PC-9 (cell line): ENCODE measurements around the gene SPON1. TPM values are rescaled to one million over a fixed set of nuclear protein-coding genes. Genes with fewer than 3 reads are reported as not detected.

Source experiments
- BruUV-seq: library from RNA; stranded (reverse); fragments of 400-500 nt; replicated peaks from 2 replicates; lab custom pipeline; 2021; lab: Mats Ljungman, UMichigan
- CTCF ChIA-PET: fragments of 300-600 bp; sonication (Branson Sonifier 250); formaldehyde crosslinking; loops from one replicate; lab custom pipeline; 2022; ENCODE audit warnings: antibody characterized with exemption; lab: Charles Lee
- POLR2A ChIA-PET: fragments of 300-600 bp; sonication (Branson Sonifier 250); formaldehyde crosslinking; loops from one replicate; lab custom pipeline; 2022; ENCODE audit warnings: antibody characterized with exemption; ENCODE audit not compliant: unreplicated experiment; lab: Charles Lee
- DNase-seq, 2 experiments: peaks; one replicate each; pipeline versions ENCODE4 v3.0.0 to v3.0.0-alpha.2; 2015 to 2022; ENCODE audit warnings: mixed read lengths in 1 of 2
- H2AFZ ChIP-seq: fragments of 200-600 bp; sonication (generic); 2 replicates; pipeline ENCODE4 v1.8.1; 2017; ENCODE audit warnings: antibody characterized with exemption
- H3F3A ChIP-seq: fragments of 200-600 bp; sonication (generic); 2 replicates; pipeline ENCODE4 v1.8.1; 2017; ENCODE audit warnings: antibody characterized with exemption, mild to moderate bottlenecking, low read depth; ENCODE audit not compliant: insufficient read depth
- H3K27ac ChIP-seq: fragments of 200-600 bp; sonication (generic); 2 replicates; pipeline ENCODE4 v1.6.1; 2016; ENCODE audit warnings: mixed run types
- H3K27me3 ChIP-seq: fragments of 200-600 bp; sonication (generic); 2 replicates; pipeline ENCODE4 v1.6.1; 2016; ENCODE audit warnings: low read depth, mixed run types; ENCODE audit not compliant: insufficient read depth
- H3K36me3 ChIP-seq: fragments of 200-600 bp; sonication (generic); 2 replicates; pipeline ENCODE4 v1.6.1; 2016; ENCODE audit warnings: low read depth, mixed run types
- H3K4me1 ChIP-seq: fragments of 200-600 bp; sonication (generic); replicated peaks from 2 replicates; pipeline ENCODE4 v1.6.1; 2016; ENCODE audit warnings: mixed run types; ENCODE audit not compliant: insufficient read depth
- H3K4me2 ChIP-seq: fragments of 200-600 bp; sonication (generic); 2 replicates; pipeline ENCODE4 v1.6.1; 2017; ENCODE audit warnings: mixed run types
- H3K4me3 ChIP-seq: fragments of 200-600 bp; sonication (generic); 2 replicates; pipeline ENCODE4 v1.6.1; 2016; ENCODE audit warnings: mixed run types
- H3K79me2 ChIP-seq: fragments of 200-600 bp; sonication (generic); 2 replicates; pipeline ENCODE4 v1.6.1; 2017; ENCODE audit warnings: low read depth, mixed run types
- H3K9me2 ChIP-seq: fragments of 200-600 bp; sonication (generic); 2 replicates; pipeline ENCODE4 v1.8.1; 2017; ENCODE audit warnings: mild to moderate bottlenecking; ENCODE audit not compliant: insufficient read depth
- H3K9me3 ChIP-seq: fragments of 200-600 bp; sonication (generic); 2 replicates; pipeline ENCODE4 v1.8.1; 2016; ENCODE audit warnings: low read depth; ENCODE audit not compliant: insufficient read depth
- H4K20me1 ChIP-seq: fragments of 200-600 bp; sonication (generic); 2 replicates; pipeline ENCODE4 v1.8.1; 2017; ENCODE audit not compliant: insufficient read depth
- EZH2 ChIP-seq: fragments of 200-600 bp; sonication (generic); IDR thresholded peaks from 2 replicates; pipeline ENCODE4 v1.8.0; 2017; ENCODE audit warnings: antibody characterized with exemption, low read depth
- intact Hi-C: fragments of 100-400 bp; cut with micrococcal nuclease; formaldehyde crosslinking; loops from one replicate; pipeline ENCODE4 v1.10.0; 2022; ENCODE audit not compliant: unreplicated experiment
- total RNA-seq: library from RNA; stranded (reverse); gene quantifications from 2 replicates; pipeline ENCODE4 v1.2.3, GENCODE V29; 2021
- TF ChIP-seq, protein P1 (sequence below): fragments of 200-600 bp; sonication (generic); conservative IDR thresholded peaks from 2 replicates; pipeline ENCODE4 v1.6.1; 2017; ENCODE audit warnings: mixed run types, antibody characterized with exemption, mild to moderate bottlenecking, moderate library complexity

Gene SPON1
- total RNA-seq, 1 experiment from 2014 or later: 0.70 TPM

DNA sequence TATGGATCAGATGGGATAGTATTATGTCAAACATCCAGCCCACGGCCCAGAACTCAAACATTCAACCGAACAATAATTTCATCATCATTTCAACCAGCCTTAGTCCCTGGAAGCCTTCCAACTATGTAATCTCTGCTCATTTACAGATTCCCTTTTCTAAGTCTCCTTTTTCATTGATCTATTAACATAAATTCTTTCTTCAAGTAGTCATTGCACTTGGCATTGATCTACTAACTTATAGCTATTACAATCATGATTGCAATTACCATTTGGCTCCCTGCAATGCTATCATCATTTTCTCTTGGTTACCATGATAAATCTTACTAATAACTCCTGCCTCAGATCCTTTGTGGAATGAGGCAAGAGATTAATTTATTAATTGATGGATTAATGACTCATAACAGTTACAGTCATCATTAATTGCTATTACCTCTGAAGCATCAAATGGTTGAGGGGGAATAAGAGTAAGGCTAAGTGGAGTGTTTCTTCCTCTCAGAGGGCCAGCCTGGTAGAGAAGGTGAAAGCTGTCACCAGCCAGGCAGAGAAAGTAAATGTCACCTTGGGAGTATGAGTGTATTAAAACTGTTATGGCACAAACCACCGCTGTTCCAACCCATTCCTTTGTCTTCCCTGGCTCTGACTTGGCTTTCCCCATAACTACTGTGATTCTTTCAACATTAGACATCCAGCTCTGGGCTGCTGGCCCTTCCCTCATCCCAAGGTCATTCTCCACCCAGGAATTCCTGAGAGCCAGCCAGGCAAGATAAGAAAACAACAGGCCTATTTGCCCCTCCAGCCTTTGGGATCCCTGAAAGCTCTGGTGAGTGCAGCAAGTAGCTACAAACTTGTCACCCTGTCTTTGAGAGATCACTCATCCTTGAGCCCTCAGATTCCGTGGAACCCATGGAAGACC lies 221.8 kb downstream of the SPON1 start:
- H3K36me3 ChIP-seq: no peaks in the 10 kb centered on the region
- H3F3A ChIP-seq: no peaks in the 10 kb centered on the region
- no peaks in the 10 kb centered on the region for H3K4me1 ChIP-seq
- TF ChIP-seq EZH2: no peak
- TF ChIP-seq, protein P1, sequence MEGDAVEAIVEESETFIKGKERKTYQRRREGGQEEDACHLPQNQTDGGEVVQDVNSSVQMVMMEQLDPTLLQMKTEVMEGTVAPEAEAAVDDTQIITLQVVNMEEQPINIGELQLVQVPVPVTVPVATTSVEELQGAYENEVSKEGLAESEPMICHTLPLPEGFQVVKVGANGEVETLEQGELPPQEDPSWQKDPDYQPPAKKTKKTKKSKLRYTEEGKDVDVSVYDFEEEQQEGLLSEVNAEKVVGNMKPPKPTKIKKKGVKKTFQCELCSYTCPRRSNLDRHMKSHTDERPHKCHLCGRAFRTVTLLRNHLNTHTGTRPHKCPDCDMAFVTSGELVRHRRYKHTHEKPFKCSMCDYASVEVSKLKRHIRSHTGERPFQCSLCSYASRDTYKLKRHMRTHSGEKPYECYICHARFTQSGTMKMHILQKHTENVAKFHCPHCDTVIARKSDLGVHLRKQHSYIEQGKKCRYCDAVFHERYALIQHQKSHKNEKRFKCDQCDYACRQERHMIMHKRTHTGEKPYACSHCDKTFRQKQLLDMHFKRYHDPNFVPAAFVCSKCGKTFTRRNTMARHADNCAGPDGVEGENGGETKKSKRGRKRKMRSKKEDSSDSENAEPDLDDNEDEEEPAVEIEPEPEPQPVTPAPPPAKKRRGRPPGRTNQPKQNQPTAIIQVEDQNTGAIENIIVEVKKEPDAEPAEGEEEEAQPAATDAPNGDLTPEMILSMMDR: no peak
- BruUV-seq: no TSS peak
- no peaks in the 10 kb centered on the region for H3K9me3 ChIP-seq
- ChIA-PET POLR2A (no interaction called here), CTCF (no interaction called here)
- H3K27ac ChIP-seq: no peak overlapping the region
- no peak for DNase-seq
- H3K4me3 ChIP-seq: no peak overlapping the region
- H4K20me1 ChIP-seq: no peaks in the 10 kb centered on the region
- no peaks in the 10 kb centered on the region for H3K27me3 ChIP-seq
- H2AFZ ChIP-seq: no peak overlapping the region
- no peak overlapping the region for H3K4me2 ChIP-seq
- H3K79me2 ChIP-seq: no peaks in the 10 kb centered on the region
- intact Hi-C loops: no loop called here
- no peaks in the 10 kb centered on the region for H3K9me2 ChIP-seq

DNA sequence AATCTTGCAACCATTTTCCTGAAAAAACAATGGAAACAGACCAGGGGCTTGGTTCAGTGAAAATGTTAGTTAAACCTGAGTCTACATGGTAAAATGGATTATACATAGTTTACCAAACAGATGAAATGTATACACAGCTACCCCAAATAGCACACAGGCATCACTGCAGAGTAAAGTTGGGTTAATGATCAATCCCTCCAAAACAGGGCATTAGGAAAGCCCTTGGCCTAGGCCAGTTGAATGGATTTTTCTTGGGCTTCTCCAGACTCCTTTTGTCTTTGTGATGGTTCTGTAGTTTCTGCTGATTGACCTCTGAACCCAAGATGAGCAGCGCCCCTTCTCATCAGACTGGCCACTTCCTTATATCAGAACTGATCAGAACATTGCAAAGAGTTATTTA lies 222.9 kb downstream of the SPON1 start:
- no peaks in the 10 kb centered on the region for H3K36me3 ChIP-seq
- no peaks in the 10 kb centered on the region for H3K79me2 ChIP-seq
- CTCF ChIA-PET: no interaction called here
- no peaks in the 10 kb centered on the region for H4K20me1 ChIP-seq
- intact Hi-C loops: no loop called here
- H3F3A ChIP-seq: no peaks in the 10 kb centered on the region
- H3K27me3 ChIP-seq: no peaks in the 10 kb centered on the region
- POLR2A ChIA-PET: no interaction called here
- H3K27ac ChIP-seq: no peak overlapping the region
- H3K4me2 ChIP-seq: no peak overlapping the region
- H3K9me2 ChIP-seq: no peaks in the 10 kb centered on the region
- TF ChIP-seq EZH2: no peak
- TF ChIP-seq, protein P1: no peak
- BruUV-seq: no TSS peak
- no peak for DNase-seq
- H3K9me3 ChIP-seq: no peaks in the 10 kb centered on the region
- no peak overlapping the region for H2AFZ ChIP-seq
- H3K4me1 ChIP-seq: no peaks in the 10 kb centered on the region
- H3K4me3 ChIP-seq: no peak overlapping the region

DNA sequence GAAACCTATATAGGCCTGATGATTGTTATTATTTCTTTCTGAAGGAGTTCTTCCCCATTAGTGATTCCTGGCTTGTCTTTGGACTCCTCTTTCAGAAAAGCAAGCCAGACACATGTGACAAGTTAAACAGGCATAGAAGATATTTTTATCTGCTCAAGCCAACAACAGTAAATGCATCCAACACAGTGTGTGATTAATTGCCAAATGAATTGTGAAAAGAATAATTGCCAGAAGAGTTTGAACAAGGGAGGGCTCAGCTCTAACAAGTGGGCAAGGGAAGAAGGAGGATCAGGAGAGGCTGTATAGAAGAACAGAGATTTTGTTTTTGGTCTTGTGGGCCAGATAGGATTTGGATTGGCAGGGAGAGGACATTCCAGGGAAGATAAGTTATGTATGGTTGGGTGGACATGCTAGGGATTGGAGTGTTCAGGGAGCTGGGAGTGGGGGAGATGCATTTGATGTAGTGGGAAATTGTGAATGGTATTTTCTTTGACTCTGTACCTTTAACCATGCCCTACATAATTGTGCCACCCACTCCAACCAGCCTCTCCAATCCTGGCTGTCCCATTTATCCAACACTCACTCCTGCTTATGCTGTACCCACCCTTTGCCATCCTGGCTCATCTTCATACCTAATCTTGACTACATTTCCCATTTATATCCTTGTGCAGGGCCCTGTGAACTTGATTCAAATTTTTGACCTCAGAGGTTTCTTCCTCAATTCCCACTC lies 223.7 kb downstream of the SPON1 start:
- Histone ChIP-seq H3K36me3 (no peaks in the 10 kb centered on the region), H4K20me1 (no peaks in the 10 kb centered on the region), H3F3A (no peaks in the 10 kb centered on the region), H3K4me1 (no peaks in the 10 kb centered on the region), H3K4me2 (no peak overlapping the region), H3K27me3 (no peaks in the 10 kb centered on the region), H3K4me3 (no peak overlapping the region), H3K9me2 (no peaks in the 10 kb centered on the region), H3K79me2 (no peaks in the 10 kb centered on the region), H2AFZ (no peak overlapping the region), H3K27ac (no peak overlapping the region), H3K9me3 (no peaks in the 10 kb centered on the region)
- no peak for TF ChIP-seq EZH2
- no TSS peak for BruUV-seq
- CTCF ChIA-PET: no interaction called here
- intact Hi-C loops: no loop called here
- POLR2A ChIA-PET: no interaction called here
- DNase-seq: no peak
